Testis (tissue), 3 donors: ENCODE data around the gene TAB2. TPM values are rescaled to one million over a fixed set of nuclear protein-coding genes. Genes with fewer than 3 reads are reported as not detected.
A peak's percentile ranks its signal among the peaks of the same experiment; 100 is the strongest.

Experiments used
- DNase-seq: peaks from one replicate; pipeline ENCODE4 v3.0.0-alpha.2; 2019
- H3K27ac ChIP-seq, 2 donors: fragments of 200-600 bp; sonication (generic); one replicate each; pipeline ENCODE4 v1.5.1; 2019
- H3K27me3 ChIP-seq: fragments of 200-600 bp; sonication (generic); one replicate; pipeline ENCODE4 v1.5.1; 2019
- H3K36me3 ChIP-seq: fragments of 200-600 bp; sonication (generic); one replicate; pipeline ENCODE4 v1.5.1; 2017; ENCODE audit warnings: low read depth; ENCODE audit errors: missing control alignments
- H3K4me1 ChIP-seq: fragments of 200-600 bp; sonication (generic); one replicate; pipeline ENCODE4 v1.5.1; 2019
- H3K4me3 ChIP-seq, 2 donors: fragments of 200-600 bp; sonication (generic); one replicate each; pipeline ENCODE4 v1.5.1; 2017 to 2019
- H3K9me3 ChIP-seq: fragments of 200-600 bp; sonication (generic); one replicate; pipeline ENCODE4 v1.5.1; 2017
- CTCF ChIP-seq, 3 experiments: fragments of 450-650 bp in 2 of 3; fragments of 200-600 bp in 1 of 3; sonication (generic) in 1 of 3; IDR thresholded peaks; one replicate each; pipeline ENCODE4 v1.5.1; 2016 to 2019; ENCODE audit warnings: antibody characterized with exemption in 3 of 3, mild to moderate bottlenecking in 2 of 3, moderate library complexity in 1 of 3
- POLR2A ChIP-seq: fragments of 450-650 bp; IDR thresholded peaks from one replicate; pipeline ENCODE4 v1.6.1; 2017; ENCODE audit warnings: antibody characterized with exemption, mild to moderate bottlenecking, moderate library complexity
- WGBS, 2 donors: methylation state at CpG; one replicate each; pipeline ENCODE4 v1.1.5; 2018; 5-methylcytosine and 5-hydroxymethylcytosine counted together
- intact Hi-C: fragments of 100-400 bp; cut with DNase I; formaldehyde crosslinking; loops from one replicate; pipeline ENCODE4 v1.15.1; 2023; ENCODE audit warnings: low total_unique reads
- polyA plus RNA-seq: library from polyadenylated mRNA; stranded (reverse); fragments of 350-450 nt; fragmentation: Illumina TruSeq; extraction: RNeasy Lipid Tissue Mini Kit (QIAGEN cat#74804); gene quantifications from one replicate; pipeline ENCODE4 v1.2.3, GENCODE V29; 2014; ENCODE audit warnings: low read depth, low replicate concordance; ENCODE audit not compliant: insufficient read depth
- total RNA-seq, 2 donors: library from RNA; depleted of rRNA; stranded (reverse); fragments of >200 nt; gene quantifications; one replicate each; pipeline ENCODE4 v1.2.3, GENCODE V29; 2016

The TAB2 gene
- total and polyA plus RNA-seq, 3 donors from 2014 or later = 45.1 to 84.7 (median 61.0) TPM

GRCh38 chr6:149313861-149314260 is 3.7 kb upstream of the TAB2 start:
- 91 to 92% methylated on average over 1 of the region's 1 CpG for WGBS, 2 donors
- Histone ChIP-seq H3K27ac (no peak overlapping the region), H3K4me1 (no peaks in the 10 kb centered on the region), H3K9me3 (no peaks in the 10 kb centered on the region), H3K36me3 (no peaks in the 10 kb centered on the region), H3K4me3 (no peak overlapping the region), H3K27me3 (no peaks in the 10 kb centered on the region)
- no peak for TF ChIP-seq CTCF (IDR thresholded peaks at IDR 0.05)
- TF ChIP-seq POLR2A = no peak
- intact Hi-C loops = no loop called here
- DNase-seq = no peak

- intact Hi-C loops = no loop called here
- no peaks in the 10 kb centered on the region for H3K9me3 ChIP-seq
- no peak for TF ChIP-seq CTCF (IDR thresholded peaks at IDR 0.05)
- TF ChIP-seq POLR2A = no peak
- H3K27me3 ChIP-seq = no peaks in the 10 kb centered on the region
- no peaks in the 10 kb centered on the region for H3K36me3 ChIP-seq
- DNase-seq = no peak
- H3K27ac ChIP-seq = no peak overlapping the region
- 63 to 69% methylated on average over 1 of the region's 1 CpG for WGBS, 2 donors
- peaks cover 2% of the 10 kb centered on the region for H3K4me1 ChIP-seq
- H3K4me3 ChIP-seq = no peak overlapping the region
Observed at GRCh38 chr6:149314325-149314905, 3.1 kb upstream of the TAB2 start.

DNA sequence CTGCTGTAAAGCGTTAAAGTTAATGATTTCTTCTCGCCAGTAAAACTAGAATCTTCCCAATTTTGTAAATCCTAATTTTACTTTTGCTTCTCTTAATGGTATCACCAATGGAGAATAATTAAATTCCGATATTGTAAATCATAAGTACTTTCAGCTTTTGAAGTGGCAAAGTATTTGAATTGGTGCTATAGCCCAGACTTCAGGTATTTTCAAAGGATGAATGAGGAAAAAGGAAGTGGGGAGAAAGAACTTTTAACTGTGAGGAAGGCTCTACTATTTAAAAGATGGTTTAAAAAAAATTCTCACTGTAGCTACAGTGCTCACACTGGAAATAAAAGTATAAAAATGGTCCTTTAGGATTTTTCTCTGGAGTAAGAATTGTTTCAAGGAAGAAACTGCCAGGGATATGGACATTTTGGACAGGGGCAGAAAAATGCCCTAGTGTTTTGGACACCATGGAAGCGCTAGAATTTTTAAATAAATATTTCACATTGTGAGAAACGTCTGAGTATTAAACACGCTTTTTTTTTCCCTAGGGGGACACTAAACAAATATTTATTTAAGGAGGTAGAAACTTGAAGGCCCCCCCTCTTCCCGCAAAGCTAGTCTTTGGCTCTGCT is 1.3 kb upstream of the TAB2 start:
- TF ChIP-seq POLR2A (no peak), CTCF (IDR thresholded peaks at IDR 0.05) (no peak)
- Histone ChIP-seq H3K4me1 (peaks cover 16% of the 10 kb centered on the region), H3K27ac (peak overlapping the region; percentile 96 to 99), H3K9me3 (no peaks in the 10 kb centered on the region), H3K27me3 (no peaks in the 10 kb centered on the region), H3K36me3 (no peaks in the 10 kb centered on the region), H3K4me3 (peak overlapping the region; percentile 89 to 92)
- DNase-seq = no peak
- intact Hi-C loops = no loop called here
- WGBS, 2 donors = 19 to 31% methylated on average over 7 of the region's 7 CpGs

DNA sequence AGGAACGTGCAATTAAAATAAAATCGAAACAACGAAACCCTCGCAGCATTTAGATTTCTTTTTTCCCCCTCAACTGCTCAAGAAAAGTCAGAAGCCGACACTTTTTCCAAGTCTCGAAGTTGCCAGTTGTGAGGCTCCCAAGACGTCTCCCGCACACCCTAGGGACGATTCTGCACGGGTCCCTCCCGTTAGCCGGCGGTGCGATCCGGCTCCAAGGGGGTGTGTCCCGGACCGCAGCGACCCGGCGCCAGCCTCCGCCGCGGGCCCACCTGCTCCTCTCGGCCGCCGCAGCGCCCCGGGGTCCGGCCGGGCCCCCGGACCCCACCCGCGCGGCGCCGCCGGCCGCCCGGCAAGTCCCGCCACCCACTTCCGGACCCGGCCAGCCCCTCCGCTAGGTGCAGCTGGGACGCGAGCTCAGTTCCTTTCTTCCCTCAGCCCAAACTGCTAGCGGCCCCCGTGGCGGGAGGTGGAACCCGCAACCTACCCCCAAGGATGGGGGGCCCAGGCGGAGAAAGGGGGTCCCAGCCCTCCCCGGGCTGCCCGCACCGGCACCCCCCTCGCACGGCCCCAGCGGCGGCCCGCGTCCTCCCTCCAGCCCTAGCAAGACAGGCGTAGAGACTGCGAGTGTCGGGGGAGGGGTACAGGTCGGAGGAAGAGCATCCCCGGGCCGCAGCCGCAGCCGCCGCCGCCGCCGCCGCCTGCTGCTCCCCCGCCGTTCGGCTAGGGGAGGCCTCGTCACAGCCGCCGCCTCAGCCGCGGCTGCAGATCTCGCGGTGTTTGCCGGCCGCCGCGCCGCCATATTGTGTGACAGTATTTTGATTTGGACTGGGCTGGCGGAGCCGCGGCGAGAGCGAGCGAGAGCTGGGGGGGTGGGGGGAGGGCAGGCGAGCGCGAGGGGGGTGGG is 520 bp upstream of the TAB2 start:
- H3K27me3 ChIP-seq = no peaks in the 10 kb centered on the region
- peak overlapping the region; percentile 96 to 99 for H3K27ac ChIP-seq
- H3K9me3 ChIP-seq = no peaks in the 10 kb centered on the region
- intact Hi-C loops = no loop called here
- H3K4me3 ChIP-seq = peak overlapping the region; percentile 89 to 92
- WGBS, 2 donors = 0 to 1% methylated on average over 27 to 74 of the region's 96 CpGs
- TF ChIP-seq CTCF (IDR thresholded peaks at IDR 0.05) (no peak), POLR2A (no peak)
- DNase-seq = peak; percentile 91
- peaks cover 16% of the 10 kb centered on the region for H3K4me1 ChIP-seq
- no peaks in the 10 kb centered on the region for H3K36me3 ChIP-seq
